ENCODE data around the gene PDCD7. TPM values are rescaled to one million over a fixed set of nuclear protein-coding genes. Genes with fewer than 3 reads are reported as not detected.

PDCD7 gene
- total RNA-seq, result 16.2 and 23.4 TPM in 2 replicates

DNA sequence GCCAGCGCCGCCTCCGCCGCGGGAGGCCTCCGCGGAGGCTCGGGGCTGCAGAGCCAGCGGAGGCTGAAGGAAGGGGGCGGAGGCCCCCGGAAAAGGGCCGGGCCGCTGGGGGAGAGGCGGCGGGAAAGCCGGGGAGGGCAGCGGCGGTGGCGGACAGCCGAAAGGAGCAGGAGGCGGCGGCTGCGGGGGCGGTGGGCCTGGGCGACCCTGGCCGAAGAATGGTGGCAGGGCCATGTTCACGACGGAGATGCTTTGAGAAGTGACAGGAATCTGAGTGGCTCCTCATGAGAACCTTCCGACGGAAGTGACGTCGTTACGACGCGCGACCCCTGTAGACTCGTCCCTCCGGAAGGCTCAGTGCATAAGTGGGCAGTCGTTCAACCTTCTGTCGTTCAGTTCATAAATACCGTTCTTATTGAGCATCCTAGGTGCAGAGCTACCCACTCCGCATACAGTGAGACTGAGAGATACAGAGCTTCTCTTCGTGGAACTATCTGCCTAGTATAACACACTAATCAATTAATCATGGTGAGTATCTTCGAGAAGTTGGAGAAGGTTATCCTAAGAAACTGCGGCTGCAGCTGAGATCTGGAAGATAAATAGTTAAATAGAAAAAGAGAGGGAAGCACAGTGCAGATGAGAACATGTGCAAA is at the start of gene PDCD7:
TSS of gene PDCD7 (minus strand) at position 261 of the 653 bp plus-strand sequence. CDS start at position 234, 27 bp downstream.

DNA sequence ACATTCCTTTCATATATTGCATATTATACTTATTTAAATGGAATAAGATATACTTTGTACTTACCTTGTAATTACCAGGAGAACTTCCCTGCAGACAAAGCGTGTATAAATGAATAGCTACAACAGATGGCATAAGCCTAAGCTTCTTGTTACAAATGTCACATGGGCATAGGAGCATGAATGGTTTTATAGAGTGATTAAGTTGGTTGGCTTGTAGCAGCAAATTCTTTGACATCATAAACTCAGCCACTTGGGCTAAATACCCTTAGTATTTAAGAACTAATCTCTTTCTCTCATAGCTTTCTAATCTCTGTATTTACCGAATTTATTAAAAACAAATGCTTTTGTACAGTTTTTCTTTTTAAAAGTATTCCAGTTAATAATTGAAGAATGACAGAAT is 18.5 kb downstream of the PDCD7 start, which contains the start of gene UBAP1L:
TSS of gene UBAP1L (minus strand) at position 115 of the 400 bp plus-strand sequence. CDS start 8,985 bp downstream, outside the sequence.

GRCh38 chr15:65076486-65077290 is 56.9 kb downstream of the PDCD7 start, which contains the start of gene KBTBD13:
Gene KBTBD13, plus strand, starts transcription at chr15:65076746. Its CDS starts 70 bp downstream, at chr15:65076816.

DNA sequence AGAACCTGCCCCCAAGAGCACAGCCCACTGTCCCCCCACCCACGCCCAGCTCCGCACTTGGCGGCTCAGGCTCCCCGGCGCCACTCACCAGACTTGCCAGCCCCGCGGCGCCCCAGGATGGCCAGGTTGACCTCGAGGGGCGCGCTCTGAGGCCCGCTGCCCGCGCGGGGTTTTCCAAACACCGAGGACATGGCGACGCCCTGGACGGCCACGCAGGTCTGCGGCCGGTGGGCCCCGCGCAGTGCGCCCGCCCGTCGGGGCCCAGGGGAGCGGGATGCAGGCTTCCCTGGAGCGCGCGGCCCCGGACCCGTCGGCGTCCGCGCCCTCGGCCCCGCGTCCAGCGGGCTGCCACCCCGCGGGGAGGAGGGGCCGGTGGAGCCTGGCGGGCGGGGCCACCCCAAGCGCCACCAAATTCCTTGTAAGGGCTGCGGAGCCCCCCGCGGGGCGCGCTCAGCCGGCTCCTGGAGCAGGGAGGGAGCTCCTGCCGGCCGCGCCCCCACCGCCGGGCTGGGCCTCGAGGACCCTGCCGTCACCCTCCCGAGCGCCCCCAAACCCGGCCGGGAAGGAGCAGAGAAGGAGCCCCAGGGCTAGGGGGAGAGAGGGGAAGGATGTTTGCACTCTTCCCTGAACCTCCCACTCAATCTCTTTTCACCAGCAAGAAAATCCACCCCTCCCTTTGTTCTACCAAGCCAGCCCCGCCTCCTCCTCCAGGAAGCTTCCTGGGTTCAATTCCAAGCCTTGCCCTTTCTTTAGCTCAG is 65.8 kb downstream of the PDCD7 start, which contains the start of gene RASL12:
TSS of gene RASL12 (minus strand) at position 347 of the 758 bp plus-strand sequence. CDS start at position 191, 156 bp downstream.

Other genes starting within 250 kb of the PDCD7 start
- 0.47 and 0.49 TPM in 2 replicates for gene ANKDD1A, start 221.9 kb downstream of the PDCD7 start, total RNA-seq
- gene SPG21, start 143.9 kb downstream of the PDCD7 start, total RNA-seq, result 70.1 and 74.1 TPM in 2 replicates
- gene MTFMT, start 104.2 kb downstream of the PDCD7 start, total RNA-seq, result 25.4 and 32.6 TPM in 2 replicates
- not detected in 2 replicates for gene SLC51B, start 88.4 kb downstream of the PDCD7 start, total RNA-seq
- gene RASL12, start 65.8 kb downstream of the PDCD7 start, total RNA-seq, result 1.1 TPM in 1 of 2 replicates, not detected in the other
- gene KBTBD13, start 57.1 kb downstream of the PDCD7 start, total RNA-seq, result not detected in 2 replicates
- gene UBAP1L, start 18.6 kb downstream of the PDCD7 start, total RNA-seq, result 0.38 and 0.47 TPM in 2 replicates
- 19.1 and 19.2 TPM in 2 replicates for gene CLPX, start 51.5 kb upstream of the PDCD7 start, total RNA-seq
- gene CILP, start 77.7 kb upstream of the PDCD7 start, total RNA-seq, result not detected in 2 replicates
- 4.0 and 6.9 TPM in 2 replicates for gene PARP16, start 153.1 kb upstream of the PDCD7 start, total RNA-seq
- gene RNU5A-1, start 162.2 kb upstream of the PDCD7 start, total RNA-seq, result not detected in 2 replicates
- not detected in 2 replicates for gene RNU5B-1, start 170.9 kb upstream of the PDCD7 start, total RNA-seq
- not detected in 2 replicates for gene IGDCC3, start 244.2 kb upstream of the PDCD7 start, total RNA-seq